ENCODE results near the gene IFI27L2. TPM values are rescaled to one million over a fixed set of nuclear protein-coding genes. Genes with fewer than 3 reads are reported as not detected.

The IFI27L2 gene
- total and polyA plus RNA-seq, 2 of the 8 experiments (the other 6 are each of a cell fraction or from before 2014, with no cell fraction given) = 14.0 to 69.6 TPM

- TF ChIP-seq CHD7 (IDR thresholded peaks at IDR 0.05; ENCODE audit: insufficient replicate concordance, low read length) (no peak), EGR1 (IDR thresholded peaks at IDR 0.05; ENCODE audit: borderline replicate concordance, low read depth, low read length) (no peak), CEBPB (IDR thresholded peaks at IDR 0.05; ENCODE audit: low read depth, low read length) (no peak), CBX8 (IDR thresholded peaks at IDR 0.05; ENCODE audit: borderline replicate concordance, low read depth, low read length) (no peak), PHF8 (conservative IDR thresholded peaks at IDR 0.05; ENCODE audit: low read depth, low read length) (no peak)
Observed at GRCh38 chr14:94077823-94078222, 51.6 kb downstream of the IFI27L2 start (continued).
